Astrocyte (in vitro differentiated cells and primary cell): Measurements from ENCODE around the gene RMP24.

ENCODE experiments used
- DNase-seq: peaks from one replicate; pipeline ENCODE4 v3.0.0-alpha.2; 2010; ENCODE audit warnings: low read depth
- FAIRE-seq: peaks from 2 replicates; lab custom pipeline; 2011; peaks lifted over from hg19 to GRCh38; lab: Jason Lieb, UNC
- H2AFZ ChIP-seq: 2 replicates; pipeline ENCODE4 v1.6.0; 2012; ENCODE audit warnings: low read depth, low read length, inconsistent platforms
- H3K27ac ChIP-seq: 2 replicates; pipeline ENCODE4 v1.5.1; 2011; ENCODE audit warnings: low read depth, low read length, inconsistent platforms
- H3K27me3 ChIP-seq: 2 replicates; pipeline ENCODE4 v1.6.0; 2011; ENCODE audit warnings: low read length, inconsistent platforms; ENCODE audit not compliant: insufficient read depth
- H3K36me3 ChIP-seq: 2 replicates; pipeline ENCODE4 v1.5.1; 2011; ENCODE audit warnings: low read length, inconsistent platforms; ENCODE audit not compliant: insufficient read depth
- H3K4me1 ChIP-seq: 2 replicates; pipeline ENCODE4 v1.5.1; 2011; ENCODE audit warnings: low read length, inconsistent platforms; ENCODE audit not compliant: insufficient read depth
- H3K4me2 ChIP-seq: 2 replicates; pipeline ENCODE4 v1.6.0; 2012; ENCODE audit warnings: low read length, inconsistent platforms
- H3K4me3 ChIP-seq: 2 replicates; pipeline ENCODE4 v1.5.1; 2011; ENCODE audit warnings: low read depth, mild to moderate bottlenecking, low read length, inconsistent platforms; ENCODE audit not compliant: insufficient read depth
- H3K79me2 ChIP-seq: 2 replicates; pipeline ENCODE4 v1.6.0; 2012; ENCODE audit warnings: mild to moderate bottlenecking, low read length, inconsistent platforms; ENCODE audit not compliant: insufficient read depth
- H3K9ac ChIP-seq: 2 replicates; pipeline ENCODE4 v1.6.0; 2012; ENCODE audit warnings: mild to moderate bottlenecking, low read length, inconsistent platforms
- H3K9me3 ChIP-seq: 2 replicates; pipeline ENCODE4 v1.5.1; 2012; ENCODE audit warnings: low read depth, mild to moderate bottlenecking, low read length, inconsistent platforms; ENCODE audit not compliant: insufficient read depth
- H4K20me1 ChIP-seq: 2 replicates; pipeline ENCODE4 v1.6.0; 2012; ENCODE audit warnings: low read length, inconsistent platforms; ENCODE audit not compliant: insufficient read depth
- H3K27ac Mint-ChIP-seq: one replicate; pipeline ENCODE4 v1.8.0; 2021; ENCODE audit warnings: mild to moderate bottlenecking, mixed read lengths; ENCODE audit not compliant: unreplicated experiment
- H3K27me3 Mint-ChIP-seq: one replicate; pipeline ENCODE4 v1.8.0; 2021; ENCODE audit warnings: low read depth, mixed read lengths; ENCODE audit not compliant: unreplicated experiment
- H3K36me3 Mint-ChIP-seq: one replicate; pipeline ENCODE4 v1.8.0; 2021; ENCODE audit warnings: low read depth, mixed read lengths; ENCODE audit not compliant: unreplicated experiment
- H3K4me1 Mint-ChIP-seq: one replicate; pipeline ENCODE4 v1.8.0; 2021; ENCODE audit warnings: low read depth, mixed read lengths; ENCODE audit not compliant: unreplicated experiment
- H3K4me3 Mint-ChIP-seq: one replicate; pipeline ENCODE4 v1.8.0; 2021; ENCODE audit warnings: mild to moderate bottlenecking, moderate library complexity, mixed read lengths; ENCODE audit not compliant: unreplicated experiment
- H3K9me3 Mint-ChIP-seq: one replicate; pipeline ENCODE4 v1.8.0; 2021; ENCODE audit warnings: mild to moderate bottlenecking, mixed read lengths; ENCODE audit not compliant: unreplicated experiment
- CTCF ChIP-seq: IDR thresholded peaks from 2 replicates; pipeline ENCODE4 v1.5.1; 2011; ENCODE audit warnings: low read depth, mild to moderate bottlenecking, inconsistent platforms, low read length, moderate library complexity; ENCODE audit not compliant: insufficient read depth
- EZH2 ChIP-seq: IDR thresholded peaks from 2 replicates; pipeline ENCODE4 v1.6.1; 2012; ENCODE audit warnings: mild to moderate bottlenecking, low read length, inconsistent platforms; ENCODE audit not compliant: insufficient read depth

RMP24 gene

DNA sequence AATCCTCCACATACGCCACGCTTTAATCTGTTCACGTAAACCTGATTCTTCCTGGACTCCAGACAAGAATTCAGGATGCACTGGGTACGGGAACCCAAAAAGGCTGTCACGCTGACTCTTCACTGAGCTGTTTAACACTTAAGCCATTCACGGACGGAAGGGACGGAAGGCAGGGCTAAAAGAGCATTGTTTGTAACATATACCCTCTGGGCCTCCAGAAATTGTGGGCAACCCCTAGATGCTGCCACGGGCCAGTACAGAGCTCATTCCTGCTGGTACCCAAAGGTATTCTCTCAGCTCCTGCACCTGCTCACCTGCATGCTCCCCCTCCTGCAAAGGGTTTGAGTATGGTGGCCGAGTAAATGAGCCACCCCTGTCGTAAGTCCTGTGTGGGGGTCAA lies 45.6 kb upstream of the RMP24 start:
- no peaks in the 10 kb centered on the region for H3K79me2 ChIP-seq
- no peak overlapping the region for H3K4me2 ChIP-seq
- H4K20me1 ChIP-seq: no peaks in the 10 kb centered on the region
- Mint-ChIP-seq H3K36me3 (no peaks in the 10 kb centered on the region), H3K4me1 (no peaks in the 10 kb centered on the region), H3K27ac (no peak overlapping the region), H3K27me3 (peaks cover 4% of the 10 kb centered on the region), H3K4me3 (no peak overlapping the region), H3K9me3 (peaks cover 3% of the 10 kb centered on the region)
- DNase-seq (no peak), FAIRE-seq (no peak)
- H3K27me3 ChIP-seq: peaks cover 15% of the 10 kb centered on the region
- no peak overlapping the region for H3K4me3 ChIP-seq
- H3K9ac ChIP-seq: no peak overlapping the region
- no peaks in the 10 kb centered on the region for H3K36me3 ChIP-seq
- H3K9me3 ChIP-seq: no peaks in the 10 kb centered on the region
- no peak overlapping the region for H3K27ac ChIP-seq
- no peaks in the 10 kb centered on the region for H3K4me1 ChIP-seq
- H2AFZ ChIP-seq: no peak overlapping the region
- no peak for TF ChIP-seq CTCF
- TF ChIP-seq EZH2: no peak

- no peaks in the 10 kb centered on the region for H3K36me3 Mint-ChIP-seq
- H3K4me3 Mint-ChIP-seq: no peak overlapping the region
- TF ChIP-seq CTCF (no peak), EZH2 (no peak)
- Histone ChIP-seq H2AFZ (no peak overlapping the region), H4K20me1 (no peaks in the 10 kb centered on the region), H3K4me3 (no peak overlapping the region), H3K27ac (no peak overlapping the region), H3K4me1 (no peaks in the 10 kb centered on the region), H3K36me3 (no peaks in the 10 kb centered on the region), H3K79me2 (no peaks in the 10 kb centered on the region), H3K4me2 (no peak overlapping the region), H3K9ac (no peak overlapping the region), H3K27me3 (peaks cover 13% of the 10 kb centered on the region), H3K9me3 (no peaks in the 10 kb centered on the region)
- H3K27ac Mint-ChIP-seq: no peak overlapping the region
- peaks cover 4% of the 10 kb centered on the region for H3K27me3 Mint-ChIP-seq
- DNase-seq (no peak), FAIRE-seq (no peak)
- H3K4me1 Mint-ChIP-seq: no peaks in the 10 kb centered on the region
- peaks cover 3% of the 10 kb centered on the region for H3K9me3 Mint-ChIP-seq
Measured at GRCh38 chr18:35927430-35927829, 45.0 kb upstream of the RMP24 start.

DNA sequence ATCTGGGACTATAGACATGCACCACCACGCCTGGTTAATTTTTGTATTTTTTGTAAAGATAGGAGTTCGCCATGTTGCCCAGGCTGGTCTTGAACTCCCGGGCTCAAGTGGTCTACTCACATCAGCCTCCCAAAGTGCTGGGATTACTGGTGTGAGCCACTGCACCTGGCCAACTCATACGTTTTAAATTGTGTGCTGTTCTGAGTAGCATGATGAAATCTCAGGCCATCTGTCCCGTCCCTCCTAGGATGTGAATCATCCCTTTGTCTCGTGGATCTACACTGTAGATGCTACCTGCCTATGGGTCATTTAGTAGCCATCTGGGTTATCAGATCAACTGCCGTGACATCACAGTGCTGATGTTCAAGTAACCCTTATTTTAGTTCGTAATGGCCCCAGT lies 38.5 kb upstream of the RMP24 start:
- Histone ChIP-seq H3K4me2 (no peak overlapping the region), H3K4me3 (no peak overlapping the region), H3K9me3 (no peaks in the 10 kb centered on the region), H3K79me2 (no peaks in the 10 kb centered on the region), H3K27ac (no peak overlapping the region), H3K9ac (no peak overlapping the region), H2AFZ (no peak overlapping the region), H4K20me1 (no peaks in the 10 kb centered on the region), H3K4me1 (no peaks in the 10 kb centered on the region), H3K36me3 (no peaks in the 10 kb centered on the region), H3K27me3 (no peaks in the 10 kb centered on the region)
- no peak overlapping the region for H3K4me3 Mint-ChIP-seq
- TF ChIP-seq EZH2: no peak
- TF ChIP-seq CTCF: no peak
- no peak for FAIRE-seq
- peaks cover 3% of the 10 kb centered on the region for H3K9me3 Mint-ChIP-seq
- no peaks in the 10 kb centered on the region for H3K36me3 Mint-ChIP-seq
- H3K27me3 Mint-ChIP-seq: no peaks in the 10 kb centered on the region
- no peak overlapping the region for H3K27ac Mint-ChIP-seq
- peaks cover 4% of the 10 kb centered on the region for H3K4me1 Mint-ChIP-seq
- DNase-seq: no peak
